NCI-H2171 treated with DMSO at 0.1 percent for 48 hours (cell line): ENCODE measurements around the gene COA7.

Source experiments
- DNase-seq: peaks from one replicate; lab custom pipeline; 2025; lab: John Stamatoyannopoulos, UW

The COA7 gene

DNA sequence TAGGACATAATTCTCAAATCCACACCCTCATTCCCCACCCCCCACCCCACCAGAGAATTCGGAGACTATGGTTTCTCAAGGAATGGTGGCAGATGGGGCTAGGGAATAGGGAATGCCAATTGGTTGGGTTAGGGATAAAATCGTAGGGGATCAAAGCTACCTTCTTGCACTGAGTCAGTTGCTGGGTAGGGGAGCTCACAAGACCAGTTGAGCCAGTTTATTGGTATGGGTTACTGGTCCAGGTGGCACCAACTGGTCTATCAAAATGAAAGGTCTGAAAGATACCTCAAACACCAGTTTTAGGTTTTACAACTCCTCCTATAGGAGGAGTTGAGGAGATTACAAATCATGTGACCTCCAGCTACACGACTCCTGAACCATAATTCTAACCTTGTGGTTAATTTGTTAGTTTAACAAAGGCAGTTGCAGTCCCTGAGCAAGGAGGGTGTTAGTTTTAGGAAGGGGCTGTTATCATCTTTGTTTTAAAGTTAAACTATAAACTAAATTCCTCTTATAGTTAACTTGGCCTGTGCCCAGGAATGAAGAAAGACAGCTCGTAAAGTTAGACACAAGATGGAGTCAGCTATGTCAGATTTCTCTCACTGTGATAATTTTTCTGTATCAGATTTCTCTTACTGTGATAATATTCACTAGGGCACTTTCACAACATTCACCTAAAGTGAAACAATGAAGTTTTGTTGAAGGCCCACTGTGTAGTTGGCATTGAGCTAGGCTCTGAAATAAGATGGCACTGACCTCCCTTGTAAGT lies 62.6 kb downstream of the COA7 start:
- DNase-seq = no peak
